Measurements from ENCODE around the gene KNTC1. TPM values are rescaled to one million over a fixed set of nuclear protein-coding genes. Genes with fewer than 3 reads are reported as not detected.

Gene KNTC1
- polyA plus RNA-seq, 2 of the 4 experiments (the other 2 are of a cell fraction) = 30.6 to 68.7 TPM

GRCh38 chr12:122519418-122519817 is 7.6 kb upstream of the KNTC1 start:
- Histone ChIP-seq H3K9me3 (no peaks in the 10 kb centered on the region), H3K4me3 (no peak overlapping the region), H3K4me1 (peaks cover 57% of the 10 kb centered on the region), H3K4me2 (no peak overlapping the region), H3K27ac (no peak overlapping the region)
- ChIA-PET CTCF (interaction anchor here (0.6 to 1.7 kb wide), 5 partner anchors 12 to 233 kb away, joined by 3 to 5 read pairs (median 3); partner anchors contain the start of gene DENR), POLR2A (interaction anchor here (1.0 kb wide), 1 partner anchor 18 kb away, joined by 3 read pairs; no protein-coding TSS in a partner anchor)
- no peak for FAIRE-seq
- no peak for DNase-seq (ENCODE audit: low read depth in 1 of 2, low spot score in 1 of 2)
- no peak for TF ChIP-seq MAX (IDR thresholded peaks at IDR 0.05)
- TF ChIP-seq TFCP2L1 (CRISPR knock-in tag; IDR thresholded peaks at IDR 0.05) = 0 out of 2 replicates have a peak, but pooled peaks have one; percentile 60
- TF ChIP-seq HDAC2 (IDR thresholded peaks at IDR 0.05) = no peak
- TF ChIP-seq CEBPB (IDR thresholded peaks at IDR 0.05) = peak; percentile 13 to 38; a peak in 2 of 4 replicates
- no peak for TF ChIP-seq RAD21 (conservative IDR thresholded peaks at IDR 0.05 in 1 of 2, IDR thresholded peaks at IDR 0.05 in 1 of 2)
- peak; percentile 42 to 65; a peak in 3 of 6 replicates for ATAC-seq
- 89% methylated on average over 1 of the region's 1 CpG for whole genome bisulfite sequencing (ENCODE audit: missing lambda C conversion rate)

DNA sequence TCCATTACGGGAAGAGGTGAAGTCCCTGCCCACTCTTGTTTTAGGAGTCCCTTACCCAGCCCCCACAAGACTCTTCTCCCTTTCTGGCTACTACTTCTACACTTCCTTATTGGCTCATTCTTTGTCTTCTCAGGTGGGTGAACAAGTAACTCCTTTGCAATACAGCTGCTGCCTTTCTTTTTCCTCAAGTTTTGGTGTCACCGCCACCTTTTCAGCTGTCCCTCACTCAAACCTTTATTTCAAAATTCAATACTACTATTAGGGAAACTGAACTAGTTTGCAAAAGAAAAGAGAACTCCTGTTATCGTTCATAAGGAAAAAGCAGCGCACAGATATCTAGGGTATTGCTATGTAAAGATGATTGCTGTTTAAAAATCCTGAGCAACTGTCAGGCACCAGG is 6.4 kb upstream of the KNTC1 start:
- CTCF ChIA-PET = interaction anchor here (0.5 to 1.7 kb wide), 2 partner anchors 13 to 122 kb away, joined by 4 to 5 read pairs; no protein-coding TSS in a partner anchor

DNA sequence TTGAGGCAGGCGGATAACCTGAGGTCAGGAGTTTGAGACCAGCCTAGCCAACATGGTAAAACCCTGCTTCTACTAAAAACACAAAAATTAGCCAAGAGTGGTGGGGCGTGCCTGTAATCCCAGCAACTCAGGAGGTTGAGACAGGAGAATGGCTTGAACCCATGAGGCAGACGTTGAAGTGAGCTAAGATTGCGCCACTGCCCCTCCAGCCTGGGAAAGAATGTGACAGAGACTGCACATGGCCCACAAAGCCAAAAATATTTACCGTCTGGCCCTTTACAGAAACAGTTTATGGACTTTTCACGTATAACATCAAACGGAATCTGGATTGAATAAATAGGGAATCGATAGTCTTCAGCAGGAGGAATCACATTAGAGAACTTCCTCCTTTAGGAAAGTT is 3.8 kb upstream of the KNTC1 start:
- Histone ChIP-seq H3K4me1 (peaks cover 53% of the 10 kb centered on the region), H3K27ac (peak overlapping the region in 1 of 2 experiments; percentile 50; a peak in 3 of 6 replicates), H3K4me2 (peak overlapping the region; percentile 85), H3K9me3 (no peaks in the 10 kb centered on the region), H3K4me3 (peak overlapping the region; percentile 69; the same call in 2 of the 3 replicates)
- DNase-seq (ENCODE audit: low read depth in 1 of 2, low spot score in 1 of 2) = peak in 1 of 2 experiments; percentile 32
- POLR2A ChIA-PET = interaction anchor here (2.0 kb wide), 1 partner anchor 22 kb away, joined by 9 read pairs; the partner anchor contains the start of gene ZCCHC8
- TF ChIP-seq HMGXB4 (CRISPR knock-in tag; IDR thresholded peaks at IDR 0.05; ENCODE audit: borderline replicate concordance) (no peak), CEBPB (IDR thresholded peaks at IDR 0.05) (peak in 1 of 2 experiments; percentile 86; a peak in 2 of 4 replicates)
- ATAC-seq = no peak
- no peak for FAIRE-seq
- CTCF ChIA-PET = interaction anchor here (1.0 to 1.8 kb wide), 5 partner anchors 11 to 124 kb away, joined by 3 to 6 read pairs (median 5); no protein-coding TSS in a partner anchor
- 46% methylated on average over 8 of the region's 8 CpGs for WGBS (ENCODE audit: missing lambda C conversion rate)

More for the DNA sequence above, 6.4 kb upstream of the KNTC1 start:
- no peak for ATAC-seq
- no peak overlapping the region for H3K27ac ChIP-seq
- no peak for FAIRE-seq
- POLR2A ChIA-PET = no interaction called here
- no peak for DNase-seq (ENCODE audit: low read depth in 1 of 2, low spot score in 1 of 2)
- peaks cover 57% of the 10 kb centered on the region for H3K4me1 ChIP-seq
- H3K4me3 ChIP-seq = no peak overlapping the region
- no peaks in the 10 kb centered on the region for H3K9me3 ChIP-seq
- 96% methylated on average over 4 of the region's 4 CpGs for WGBS (ENCODE audit: missing lambda C conversion rate)
- TF ChIP-seq CBX8 (IDR thresholded peaks at IDR 0.05) (no peak), FOSB (CRISPR knock-in tag; IDR thresholded peaks at IDR 0.05) (peak; percentile 53; the same call in 1 of the 2 replicates)
- no peak overlapping the region for H3K4me2 ChIP-seq

DNA sequence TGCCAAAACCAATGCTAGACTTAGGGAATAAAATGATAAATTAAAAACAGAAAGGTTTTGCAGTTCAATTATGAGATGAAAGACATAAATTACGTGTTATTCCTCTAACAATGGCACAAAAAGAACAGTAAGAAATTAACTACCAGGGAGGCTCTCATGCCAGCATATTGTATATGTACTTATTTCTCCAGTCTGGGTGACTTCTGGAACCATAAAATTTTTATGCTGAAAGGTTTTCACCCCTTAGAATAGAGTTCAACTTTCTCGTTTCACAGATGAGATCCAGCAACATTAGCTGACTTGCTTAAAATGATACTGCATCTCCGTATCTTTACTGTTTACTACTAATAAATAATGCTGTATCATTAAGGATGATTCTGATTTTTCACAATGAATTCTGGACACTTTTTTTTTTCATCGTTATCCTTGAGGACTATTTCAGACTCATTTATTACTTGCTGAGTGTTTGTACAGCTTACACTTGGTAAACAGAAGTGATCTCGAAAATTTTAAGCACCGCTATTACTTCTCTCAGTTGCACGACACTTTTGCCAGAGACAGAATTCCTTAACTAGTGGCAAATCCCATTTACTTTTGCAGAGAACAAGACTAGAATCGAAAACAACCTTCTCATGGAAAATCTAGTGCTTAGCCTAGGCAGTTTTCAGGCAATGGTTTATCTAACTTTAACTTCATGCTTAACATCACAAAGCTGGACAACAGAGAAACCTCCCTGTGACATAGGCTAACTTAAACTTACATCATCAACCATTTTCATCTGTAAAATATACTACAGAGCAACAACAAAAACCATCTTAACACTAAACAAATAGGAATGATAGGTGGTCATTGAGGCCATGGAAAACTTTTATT is 3.0 kb upstream of the KNTC1 start:
- DNase-seq (ENCODE audit: low read depth in 1 of 2, low spot score in 1 of 2) = no peak
- Histone ChIP-seq H3K27ac (peak overlapping the region; percentile 39 to 83; a peak in 5 of 6 replicates), H3K4me3 (peak overlapping the region; percentile 69), H3K4me1 (peaks cover 48% of the 10 kb centered on the region), H3K4me2 (peak overlapping the region; percentile 85), H3K9me3 (no peaks in the 10 kb centered on the region)
- ChIA-PET CTCF (interaction anchor here (0.9 to 1.6 kb wide), 4 partner anchors 9 to 125 kb away, joined by 3 to 5 read pairs (median 4); no protein-coding TSS in a partner anchor), POLR2A (interaction anchor here (0.5 to 2.0 kb wide), 2 partner anchors 23 to 101 kb away, joined by 4 to 9 read pairs; partner anchors contain the start of gene ZCCHC8)
- TF ChIP-seq RCOR1 (IDR thresholded peaks at IDR 0.05; ENCODE audit: low read depth, low read length) (no peak), TP53 (CRISPR knock-in tag; IDR thresholded peaks at IDR 0.05) (no peak), MAZ (IDR thresholded peaks at IDR 0.05; ENCODE audit: borderline replicate concordance, low read depth, low read length) (no peak), MAFK (IDR thresholded peaks at IDR 0.05; ENCODE audit: partially characterized antibody) (peak; percentile 37), CBX8 (IDR thresholded peaks at IDR 0.05) (no peak), EP300 (IDR thresholded peaks at IDR 0.05) (no peak), TFCP2L1 (CRISPR knock-in tag; IDR thresholded peaks at IDR 0.05) (0 out of 2 replicates have a peak, but pooled peaks have one; percentile 48), JUNB (IDR thresholded peaks at IDR 0.05) (no peak), RARB (CRISPR knock-in tag; IDR thresholded peaks at IDR 0.05) (0 out of 2 replicates have a peak, but pooled peaks have one; percentile 30)
- no peak for ATAC-seq
- WGBS (ENCODE audit: missing lambda C conversion rate) = 7% methylated on average over 8 of the region's 8 CpGs
- no peak for FAIRE-seq

All from A549 (cell line).